Left forelimb (tissue), 1 donor: ENCODE data around the gene PPM1M.
A peak's percentile ranks its signal among the peaks of the same experiment; 100 is the strongest.

ENCODE experiments used
- DNase-seq: peaks from one replicate; pipeline ENCODE4 v3.0.0-alpha.2; 2018; ENCODE audit warnings: low spot score

PPM1M gene

DNA sequence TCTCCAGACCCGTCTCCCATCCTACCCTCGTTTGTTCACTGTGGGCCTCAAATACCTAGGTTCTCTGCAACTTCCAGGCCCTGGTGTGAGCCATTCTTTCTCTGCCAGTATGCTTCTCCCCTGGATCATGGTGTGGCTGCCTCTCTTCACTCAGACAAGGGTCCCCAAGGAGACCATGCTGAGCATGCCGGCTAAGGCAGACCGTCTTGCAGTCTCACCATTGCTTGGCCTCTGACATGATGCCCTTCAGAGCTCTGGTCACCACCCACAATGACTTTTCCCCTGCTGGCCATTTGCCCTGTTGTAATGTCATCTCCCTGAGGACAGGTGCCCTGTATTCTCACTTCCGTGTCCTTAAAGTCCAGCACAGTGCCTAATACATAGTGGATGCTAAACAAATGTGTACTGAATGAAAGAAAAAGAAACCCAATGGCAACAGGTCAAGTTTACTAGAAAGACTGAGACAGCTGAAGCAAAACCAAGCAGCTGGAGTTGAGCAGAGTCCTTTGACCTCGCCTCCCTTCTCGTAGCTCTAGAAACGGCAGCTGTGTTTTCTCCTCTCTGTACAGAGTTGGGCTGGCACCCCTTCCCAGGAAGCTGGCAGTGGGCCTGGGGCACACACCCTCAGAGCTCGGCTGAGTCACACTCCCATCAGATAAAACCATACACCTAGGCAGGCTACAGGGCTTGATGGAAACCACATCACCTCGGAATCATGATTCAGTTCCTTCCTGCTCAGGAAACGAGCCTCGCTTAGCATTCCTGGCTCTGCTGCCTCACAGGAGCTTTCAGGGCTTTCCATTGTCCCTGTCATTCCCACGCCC lies 28.8 kb upstream of the PPM1M start:
- no peak for DNase-seq

GRCh38 chr3:52217409-52217805 lies 28.2 kb upstream of the PPM1M start:
- no peak for DNase-seq

- no peak for DNase-seq
Measured at GRCh38 chr3:52218026-52218425, 27.5 kb upstream of the PPM1M start.

DNA sequence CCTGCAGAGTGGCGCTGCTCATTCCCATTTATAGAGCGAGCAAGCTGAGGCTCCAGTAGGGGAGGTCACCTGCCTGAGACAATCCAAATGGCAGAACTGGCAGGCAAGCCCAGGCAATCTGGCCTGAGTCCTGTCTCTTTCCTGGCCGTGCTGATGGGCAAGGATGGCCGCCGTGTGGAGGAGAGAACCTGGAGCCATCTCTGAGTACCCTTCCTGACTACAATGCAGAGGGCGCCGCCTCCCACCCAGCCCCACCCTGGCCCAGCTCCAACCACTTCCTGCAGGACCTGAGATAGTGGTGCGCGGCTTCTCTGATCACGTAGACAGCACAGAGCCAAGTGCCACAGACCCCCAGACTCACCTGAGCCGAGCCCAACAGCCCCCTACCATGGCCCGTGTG lies 27.1 kb upstream of the PPM1M start:
- DNase-seq, result no peak

DNA sequence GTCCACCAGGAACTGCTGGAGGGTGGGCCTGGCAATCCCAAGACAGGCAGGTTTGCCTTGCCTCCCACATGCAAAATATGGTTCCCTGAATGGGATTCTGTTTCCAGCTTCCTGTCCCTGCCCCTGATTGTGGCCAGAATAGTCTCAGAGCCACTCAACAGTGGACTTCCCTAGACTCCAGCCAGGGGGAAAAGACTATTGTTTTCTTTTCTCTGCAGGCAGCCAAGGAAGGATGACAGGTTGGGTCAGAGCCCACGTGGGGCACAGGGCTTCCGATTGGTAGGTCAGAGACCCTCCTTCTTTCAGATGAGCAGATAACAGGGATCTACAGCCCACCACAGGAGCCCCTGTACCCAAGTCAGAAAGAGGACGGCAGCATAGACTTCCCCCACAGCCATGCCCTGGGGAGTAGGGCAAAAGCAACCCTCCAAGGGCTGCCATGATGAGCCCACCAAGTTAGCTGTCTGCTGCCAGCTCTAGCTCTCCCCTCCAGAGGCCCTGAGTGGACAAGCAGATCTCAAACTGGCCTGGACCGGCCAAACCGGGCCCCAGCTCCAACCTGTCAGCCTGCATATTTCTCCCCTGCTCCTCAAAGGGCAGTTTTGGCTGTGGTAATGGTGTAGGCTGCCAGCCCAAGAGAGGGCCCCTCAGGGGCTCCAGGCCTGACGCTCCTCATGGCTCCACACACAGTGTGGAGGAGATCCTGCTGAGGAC lies 26.5 kb upstream of the PPM1M start:
- no peak for DNase-seq

- DNase-seq, result peak; percentile 88
Measured at GRCh38 chr3:52220380-52221026, 25.1 kb upstream of the PPM1M start.

- no peak for DNase-seq
Measured at GRCh38 chr3:52221141-52221562, 24.4 kb upstream of the PPM1M start.

DNA sequence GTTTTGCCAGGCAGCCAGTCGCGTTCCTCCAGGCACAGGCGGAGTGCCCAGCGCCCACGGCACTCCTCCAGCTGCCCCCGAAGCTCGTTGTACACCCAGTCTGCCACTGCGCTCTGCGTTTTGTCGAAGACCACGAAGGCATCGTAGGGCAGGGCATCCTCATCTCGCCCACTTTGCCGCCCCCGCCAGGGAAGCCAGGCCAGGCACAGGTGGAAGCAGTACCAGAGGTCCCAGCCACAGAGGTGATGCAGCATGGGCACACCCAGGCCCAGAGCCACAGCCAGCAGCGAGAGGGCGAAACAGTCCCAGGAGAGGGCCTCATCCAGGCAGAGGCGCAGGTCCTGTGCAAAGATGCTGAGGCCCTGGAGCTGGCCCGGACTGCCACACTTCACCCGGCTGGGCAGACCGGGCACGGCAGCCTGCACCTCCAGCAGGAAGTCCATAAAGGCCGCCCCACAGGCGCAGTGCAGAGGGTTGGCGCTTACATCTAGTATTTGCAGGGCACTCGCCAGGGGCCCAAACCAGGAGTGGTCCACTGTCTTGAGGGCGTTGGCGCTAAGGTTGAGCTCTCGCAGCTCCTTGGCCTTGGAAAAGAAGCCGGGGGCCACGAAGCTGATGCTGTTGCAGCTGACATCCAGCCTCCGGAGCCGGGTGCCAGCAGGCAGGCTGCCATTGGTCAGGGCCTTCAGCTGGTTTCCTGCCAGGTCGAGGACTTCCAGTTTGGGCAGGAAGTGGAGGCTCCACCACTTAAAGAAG lies 23.8 kb upstream of the PPM1M start:
- DNase-seq, result no peak

DNA sequence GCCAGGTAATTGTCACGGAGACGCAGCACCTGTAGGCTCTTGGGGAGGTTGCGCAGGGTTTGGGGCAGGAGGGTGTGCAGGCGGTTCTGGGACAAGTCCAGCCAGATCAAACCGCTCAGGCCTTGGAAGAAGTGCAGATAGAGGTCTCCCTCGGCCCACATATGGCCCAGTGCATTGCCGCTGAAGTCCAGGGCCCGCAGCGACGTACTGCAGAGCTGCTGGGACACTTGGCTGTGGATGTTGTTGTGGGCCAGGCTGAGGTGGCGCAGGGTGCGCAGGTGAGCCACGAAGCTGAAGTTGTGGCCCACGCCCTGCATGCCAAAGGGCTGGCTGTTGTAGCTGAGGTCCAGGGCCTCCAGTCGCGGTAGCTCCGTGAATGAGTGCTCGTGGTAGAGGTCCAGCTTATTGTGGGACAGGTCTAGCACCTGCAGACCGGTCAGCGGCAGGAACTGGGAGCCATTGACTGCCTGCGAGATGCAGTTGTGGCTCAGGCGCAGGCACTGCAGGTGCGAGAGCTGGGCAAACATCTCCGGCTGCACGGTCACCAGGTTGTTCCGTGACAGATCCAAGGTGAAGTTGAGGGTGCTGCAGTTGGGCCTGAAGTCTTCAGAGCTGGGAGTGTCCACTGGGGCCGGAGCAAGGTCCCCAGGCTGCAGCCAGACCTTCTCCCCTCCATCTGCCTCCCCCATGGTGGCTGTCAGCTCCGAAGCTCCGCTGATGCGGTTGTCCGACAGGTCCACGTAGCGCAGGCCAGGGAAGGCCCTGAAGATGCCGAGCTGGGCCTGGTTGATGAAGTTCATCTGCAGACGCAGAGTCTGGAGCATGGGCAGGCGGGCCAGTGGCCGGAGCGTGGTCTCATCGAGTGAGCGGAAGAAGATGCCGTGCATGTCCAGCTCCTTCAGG lies 23.0 kb upstream of the PPM1M start:
- no peak for DNase-seq

- no peak for DNase-seq
Measured at GRCh38 chr3:52223449-52224408, 21.8 kb upstream of the PPM1M start.

- DNase-seq, result no peak
Measured at GRCh38 chr3:52225452-52226228, 19.9 kb upstream of the PPM1M start, which contains the start of gene TLR9. TSS of gene TLR9 (minus strand) at chr3:52225645. CDS start at chr3:52225529, 116 bp downstream.

DNA sequence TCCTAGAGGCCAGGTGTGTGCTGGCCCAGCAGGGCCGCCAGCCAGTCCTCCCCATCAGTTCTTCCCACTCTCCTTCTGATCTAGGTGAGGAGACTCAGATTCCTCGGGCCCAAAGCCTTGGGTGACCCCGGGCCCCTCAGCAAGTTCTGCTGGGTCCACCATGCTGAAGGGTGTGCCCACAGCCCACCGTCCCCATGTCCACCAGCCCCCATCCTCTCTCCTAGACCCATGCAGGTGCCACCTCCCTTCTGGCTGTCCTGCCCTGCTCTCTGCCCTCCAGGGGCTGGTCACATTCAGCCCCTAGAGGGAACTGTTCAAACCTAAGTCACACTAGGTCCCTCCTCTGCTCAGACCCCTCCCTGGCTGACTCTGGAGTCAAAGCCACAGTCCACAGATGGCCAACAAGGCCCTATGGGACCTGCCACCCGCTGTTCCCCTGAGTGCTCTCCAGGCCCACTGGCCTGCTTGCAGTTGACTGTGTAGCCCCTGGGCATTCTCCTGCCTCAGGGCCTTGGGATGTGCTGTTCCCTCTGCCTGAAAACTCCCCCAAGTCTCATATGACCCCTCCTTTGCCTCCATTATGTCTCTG lies 19.2 kb upstream of the PPM1M start:
- DNase-seq, result no peak

- no peak for DNase-seq
Measured at GRCh38 chr3:52227117-52227516, 18.4 kb upstream of the PPM1M start.

DNA sequence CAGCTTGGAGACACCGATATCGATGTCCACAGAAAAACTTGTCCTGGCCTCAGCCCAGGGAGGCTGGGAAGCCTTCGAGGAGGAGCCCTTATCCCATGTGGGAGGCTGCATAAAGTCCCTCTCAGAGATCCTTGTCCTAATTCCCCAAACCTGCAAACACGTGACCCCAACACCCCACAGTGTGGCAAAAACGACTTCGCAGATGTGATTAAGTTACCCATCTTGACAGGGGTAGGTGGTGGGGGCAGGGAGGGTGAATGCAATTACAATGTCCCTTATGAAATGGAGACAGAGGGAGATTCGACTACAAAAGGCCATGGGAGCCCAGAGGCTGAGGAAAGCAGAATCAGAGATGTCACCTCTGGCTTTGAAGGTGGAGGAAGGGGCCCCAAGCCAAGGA lies 17.8 kb upstream of the PPM1M start:
- no peak for DNase-seq

- DNase-seq, result no peak
Measured at GRCh38 chr3:52228266-52228665, 17.3 kb upstream of the PPM1M start.

DNA sequence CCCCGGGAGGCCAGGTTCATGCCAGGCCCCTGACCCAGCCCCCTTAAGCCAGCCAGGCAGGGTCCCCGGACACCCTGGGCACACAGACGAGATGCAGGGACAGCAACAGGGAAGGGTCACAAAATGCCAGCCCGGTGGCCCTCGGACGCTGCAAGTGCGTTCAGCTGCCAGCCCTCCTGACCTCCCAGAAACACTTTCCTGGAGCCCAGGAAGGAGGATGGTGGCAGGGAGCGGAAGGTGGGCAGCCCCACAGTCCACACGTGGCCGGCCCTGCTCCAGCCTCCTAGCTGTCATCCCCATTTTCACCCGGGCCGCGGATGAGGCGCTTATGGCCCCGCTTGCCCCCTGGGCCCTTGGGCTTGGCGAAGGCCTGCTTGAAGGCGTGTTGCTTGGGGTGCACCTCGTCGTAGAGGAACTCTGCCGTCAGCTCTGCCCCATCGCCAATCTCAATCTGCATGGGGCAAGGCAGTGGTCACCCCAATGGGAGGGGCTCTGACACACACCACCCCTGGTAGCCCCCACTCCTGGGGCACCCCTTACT lies 16.7 kb upstream of the PPM1M start:
- no peak for DNase-seq

- DNase-seq, result no peak
Measured at GRCh38 chr3:52229656-52230055, 15.9 kb upstream of the PPM1M start.

DNA sequence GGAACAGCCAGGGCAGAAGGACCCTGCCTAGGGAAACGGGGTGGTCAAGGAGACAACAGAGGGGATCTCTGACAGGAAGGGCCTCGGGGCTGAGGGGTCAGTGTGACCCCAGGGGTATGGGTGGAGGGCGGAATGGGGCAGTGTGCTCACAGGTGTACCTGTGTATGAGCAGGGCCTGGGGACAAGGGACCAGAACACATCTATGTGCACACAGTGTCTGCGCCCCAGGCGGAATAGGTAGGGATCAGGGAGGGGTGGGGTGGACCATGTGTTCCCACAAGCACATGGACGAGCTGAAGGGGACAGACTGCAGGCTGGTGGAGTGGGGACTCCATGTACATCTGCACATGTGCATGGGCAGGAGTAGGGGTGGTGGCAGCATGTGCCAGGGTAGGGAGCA lies 15.1 kb upstream of the PPM1M start:
- no peak for DNase-seq
